Measurements from ENCODE around the gene SELENOW.
"Not testable (repeated sequence)": the region's sequence is repeated elsewhere in the genome, so short reads cannot be mapped to it uniquely, and the experiment has no call there.

SELENOW gene

DNA sequence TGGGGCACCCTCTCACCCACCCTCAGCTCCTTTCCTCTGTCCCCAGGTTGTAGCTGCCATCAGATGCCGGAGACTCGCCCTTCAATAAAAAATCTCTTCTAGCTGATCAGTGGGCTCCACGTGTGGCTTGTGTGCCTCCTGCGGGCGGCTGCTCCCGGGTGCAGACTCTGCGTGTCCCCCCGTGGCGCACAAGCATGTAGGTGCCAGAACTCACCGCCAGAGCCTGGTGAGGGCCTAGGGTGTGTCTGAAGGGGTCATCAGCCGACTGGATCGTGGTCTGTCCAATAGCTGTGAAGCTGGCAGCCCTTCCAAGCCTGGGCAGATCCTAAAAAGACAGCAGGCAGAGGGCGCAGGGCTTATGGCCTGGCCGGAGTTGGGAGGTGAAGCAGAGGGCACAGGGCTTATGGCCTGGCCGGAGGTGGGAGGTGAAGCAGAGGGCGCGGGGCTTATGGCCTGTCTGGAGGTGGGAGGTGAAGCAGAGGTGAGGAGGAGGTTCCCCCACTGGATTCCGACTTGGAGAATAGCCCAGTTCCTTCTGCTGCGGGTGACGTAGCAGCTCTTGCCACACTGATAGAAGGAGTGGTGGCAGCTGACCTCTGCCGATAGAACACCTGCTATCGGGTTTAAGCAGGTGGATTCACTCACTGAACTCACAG lies 21.4 kb upstream of the SELENOW start:
- DNase-seq = no peak

DNA sequence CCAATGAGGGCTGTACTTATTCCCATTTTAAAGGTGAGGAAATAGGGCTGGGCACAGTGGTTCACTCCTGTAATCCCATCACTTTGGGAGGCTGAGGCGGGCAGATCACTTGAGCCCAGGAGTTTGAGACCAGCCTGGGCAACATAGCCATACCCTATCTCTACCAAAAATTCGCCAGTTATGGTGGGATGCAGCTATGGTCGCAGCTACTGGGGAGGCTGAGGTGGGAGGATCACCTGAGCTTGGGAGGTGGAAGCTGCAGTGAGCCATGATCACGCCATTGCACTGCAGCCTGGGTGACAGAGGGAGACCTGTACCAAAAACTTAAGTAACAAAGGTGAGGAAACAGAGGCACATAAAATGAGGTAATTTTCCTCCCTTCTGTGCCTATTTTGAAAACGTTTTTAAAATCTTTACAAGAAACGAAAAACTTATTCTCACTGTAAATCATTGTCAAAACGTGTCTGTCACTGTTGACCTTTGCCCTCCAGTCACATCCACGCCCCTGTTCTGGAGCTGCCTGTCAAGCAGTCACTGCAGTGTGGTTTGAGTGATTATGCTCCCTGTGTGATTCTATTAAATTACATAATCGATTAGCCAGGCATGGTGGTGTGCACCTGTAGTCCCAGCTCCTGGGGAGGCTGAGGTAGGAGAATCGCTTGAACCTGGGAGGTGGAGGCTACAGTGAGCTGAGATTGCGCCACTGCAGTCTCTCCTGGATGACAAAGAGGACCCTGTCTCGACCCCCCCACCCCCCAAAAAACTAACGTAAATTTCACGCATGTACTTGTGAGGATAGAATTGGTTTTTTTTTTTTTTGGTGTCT lies 20.7 kb upstream of the SELENOW start:
- no peak for DNase-seq

DNA sequence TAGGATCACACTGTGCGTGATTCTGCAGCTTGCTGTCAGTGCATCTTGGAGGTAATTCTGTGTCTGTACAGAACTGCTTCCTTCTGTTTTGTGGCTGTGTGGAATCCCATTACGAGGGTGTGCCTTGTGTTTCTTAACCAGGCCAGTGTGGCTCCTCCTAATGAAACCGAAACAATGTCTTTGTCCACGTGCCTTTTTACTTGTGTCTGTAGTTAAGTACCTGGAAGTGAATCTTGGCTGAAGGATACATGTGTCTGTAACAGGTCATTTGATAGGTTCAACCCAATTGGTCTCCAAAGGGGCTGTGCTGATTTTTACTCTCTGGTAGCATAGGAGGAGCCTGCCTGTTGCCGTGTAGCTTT lies 20.1 kb upstream of the SELENOW start:
- no peak for DNase-seq

DNA sequence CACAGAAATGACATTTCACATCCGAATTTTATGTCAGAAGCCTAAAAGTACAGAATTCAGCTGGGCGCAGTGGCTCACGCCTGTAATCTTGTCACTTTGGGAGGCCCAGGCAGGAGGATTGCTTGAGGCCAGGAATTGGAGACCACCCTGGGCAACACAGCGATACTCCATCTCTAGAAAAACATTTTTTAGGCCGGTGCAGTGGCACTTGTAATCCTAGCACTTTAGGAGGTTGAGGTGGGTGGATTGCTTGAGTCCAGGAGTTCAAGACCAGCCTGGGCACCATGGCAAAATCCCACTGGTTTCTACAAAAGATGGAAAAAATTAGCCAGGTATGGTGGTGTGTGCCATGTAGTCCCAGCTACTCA lies 17.9 kb upstream of the SELENOW start:
- no peak for DNase-seq

- DNase-seq = no peak
Observed at GRCh38 chr19:47761566-47761965, 16.9 kb upstream of the SELENOW start.

DNA sequence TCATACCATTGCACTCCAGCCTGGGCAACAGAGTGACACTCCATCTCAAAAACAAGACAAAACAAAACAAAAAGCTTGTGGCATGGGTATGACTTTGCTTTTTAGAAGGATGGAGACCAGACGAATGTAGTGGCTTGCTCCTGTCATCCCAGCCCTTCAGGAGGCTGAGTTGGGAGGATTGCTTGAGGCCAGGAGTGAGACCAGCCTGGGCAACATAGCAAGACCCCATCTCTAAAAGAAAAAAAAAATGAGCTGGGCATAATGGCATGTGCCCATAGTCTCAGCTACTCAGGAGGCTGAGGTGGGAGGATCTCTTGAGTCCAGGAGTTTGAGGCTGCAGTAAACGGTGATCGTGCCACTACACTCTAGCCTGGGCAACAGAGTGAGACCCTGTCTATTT lies 16.4 kb upstream of the SELENOW start:
- DNase-seq = no peak

DNA sequence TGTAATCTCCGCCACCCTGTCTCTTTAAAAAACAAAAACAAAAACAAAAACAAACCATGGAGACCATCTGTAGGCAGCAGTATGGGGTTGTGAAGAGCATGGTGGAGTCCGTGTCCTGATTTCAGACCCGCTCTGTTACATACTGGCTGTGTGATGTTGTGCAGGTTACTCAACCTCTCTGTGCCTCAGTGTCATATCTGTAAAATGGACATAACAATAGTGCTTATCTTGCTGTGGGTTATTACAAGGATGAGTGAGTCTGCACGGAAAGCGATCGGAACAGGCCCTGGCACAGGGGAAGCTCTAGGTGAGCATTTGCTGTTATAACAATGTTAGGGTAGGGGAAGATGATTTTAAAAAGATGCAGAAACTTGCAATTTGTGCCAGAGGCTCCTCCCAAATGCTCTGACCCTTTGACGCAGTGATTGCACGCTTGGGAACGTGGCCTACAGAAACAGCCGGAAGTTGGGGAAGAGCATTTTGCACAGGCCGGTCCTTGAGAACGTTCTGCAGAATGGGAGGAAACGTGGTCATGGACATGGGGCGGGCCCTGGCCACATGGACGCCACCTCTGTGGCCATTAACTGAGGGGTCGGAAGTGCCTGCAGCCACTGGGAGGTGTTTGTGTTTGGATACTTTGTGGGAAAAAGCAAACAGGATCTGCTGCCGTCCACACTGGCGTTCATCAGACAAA lies 15.7 kb upstream of the SELENOW start:
- no peak for DNase-seq

DNA sequence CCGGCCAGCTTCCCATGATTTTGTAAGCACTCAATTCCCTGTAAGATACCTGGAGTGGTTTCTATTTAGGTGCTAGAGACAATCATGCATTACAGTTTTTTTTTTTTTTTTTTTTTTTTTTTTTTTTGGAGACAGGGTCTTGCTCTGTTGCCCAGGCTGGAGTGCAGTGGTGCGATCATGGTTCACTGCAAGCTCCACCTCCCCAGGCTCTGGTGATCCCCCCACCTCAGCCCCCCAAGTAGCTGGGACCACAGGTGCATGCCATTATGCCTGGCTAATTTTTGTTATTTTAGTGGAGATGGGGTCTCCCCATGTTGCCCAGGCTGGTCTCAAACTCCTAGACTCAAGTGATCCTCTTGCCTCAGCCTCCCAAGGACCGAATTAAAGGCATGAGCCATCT lies 13.8 kb upstream of the SELENOW start:
- not testable (repeated sequence) for DNase-seq

GRCh38 chr19:47765523-47766358 lies 12.8 kb upstream of the SELENOW start:
- no peak for DNase-seq

DNA sequence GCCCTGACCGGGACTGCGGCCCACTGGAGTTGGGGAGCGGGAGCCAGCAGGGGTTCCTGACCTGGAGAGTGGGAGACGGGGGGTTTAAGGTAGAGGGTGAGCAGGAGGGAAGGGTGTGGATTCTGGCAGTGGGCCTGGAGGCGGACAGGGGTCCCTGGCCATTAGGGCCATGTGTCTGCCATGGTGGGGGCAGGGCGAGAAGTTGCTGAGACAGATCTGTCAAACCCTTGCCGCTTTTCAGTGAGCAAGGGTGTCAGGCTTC lies 12.2 kb upstream of the SELENOW start:
- no peak for DNase-seq

- no peak for DNase-seq
Observed at GRCh38 chr19:47766670-47767069, 11.8 kb upstream of the SELENOW start.

- DNase-seq = no peak
Observed at GRCh38 chr19:47767349-47767748, 11.2 kb upstream of the SELENOW start.

DNA sequence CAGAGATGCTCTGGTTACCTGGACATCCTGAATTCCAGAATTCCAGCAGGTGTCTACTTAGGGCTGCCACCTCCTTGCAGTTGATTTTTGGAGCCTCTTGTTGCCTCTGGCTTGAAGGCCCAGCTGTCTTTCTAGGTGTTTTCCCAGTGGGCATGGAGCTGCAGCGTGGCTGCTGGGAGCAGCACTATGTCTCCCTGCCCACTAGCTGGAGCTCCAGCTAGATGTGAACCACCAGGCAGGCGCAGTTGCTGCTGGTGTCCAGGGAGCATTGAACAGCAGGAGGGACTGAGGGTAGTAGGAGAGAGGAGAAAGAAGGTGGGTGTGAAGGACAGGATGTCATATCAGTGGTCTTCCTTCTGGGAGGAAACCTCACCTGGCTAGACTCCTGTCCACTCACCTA lies 9.9 kb upstream of the SELENOW start:
- no peak for DNase-seq

DNA sequence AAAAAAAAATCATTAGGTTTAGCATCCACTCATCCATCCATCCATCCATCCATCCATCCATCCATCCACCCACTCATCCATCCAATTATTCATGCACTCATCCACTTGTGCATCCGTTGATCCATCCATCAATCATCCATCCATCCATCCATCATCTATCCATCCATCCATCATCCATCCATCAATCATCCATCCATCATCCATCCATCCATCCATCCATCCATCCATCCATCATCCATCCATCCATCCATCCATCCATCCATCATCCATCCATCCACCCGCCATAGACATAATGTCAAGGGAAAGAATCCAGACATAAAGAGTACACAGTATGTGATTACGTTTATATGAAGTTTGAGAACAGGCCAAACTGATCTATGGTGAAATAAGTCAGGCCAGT lies 9.0 kb upstream of the SELENOW start:
- no peak for DNase-seq

GRCh38 chr19:47771291-47771690 lies 7.2 kb upstream of the SELENOW start:
- not testable (repeated sequence) for DNase-seq

DNA sequence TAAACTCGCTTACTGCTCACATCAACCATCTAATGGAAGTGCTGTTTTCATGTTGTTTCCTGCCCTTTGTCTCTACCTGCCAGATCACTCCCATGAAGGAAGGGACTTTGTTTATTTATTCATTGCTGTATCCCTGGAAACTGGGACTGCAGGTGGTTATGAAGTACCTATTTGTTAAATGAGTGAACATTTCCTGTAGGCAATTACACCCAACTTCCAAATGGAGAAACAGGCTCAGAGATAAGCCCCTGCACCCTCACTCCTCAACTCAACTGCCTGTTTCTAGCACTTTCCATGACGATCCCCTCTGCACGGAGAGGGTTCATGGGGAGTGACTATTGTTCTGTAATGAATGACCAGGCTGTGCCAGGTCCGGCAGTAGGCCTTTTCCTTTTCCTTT lies 1.9 kb upstream of the SELENOW start:
- DNase-seq = no peak

GRCh38 chr19:47777245-47778048 lies 1.1 kb upstream of the SELENOW start:
- DNase-seq = not testable (repeated sequence)

DNA sequence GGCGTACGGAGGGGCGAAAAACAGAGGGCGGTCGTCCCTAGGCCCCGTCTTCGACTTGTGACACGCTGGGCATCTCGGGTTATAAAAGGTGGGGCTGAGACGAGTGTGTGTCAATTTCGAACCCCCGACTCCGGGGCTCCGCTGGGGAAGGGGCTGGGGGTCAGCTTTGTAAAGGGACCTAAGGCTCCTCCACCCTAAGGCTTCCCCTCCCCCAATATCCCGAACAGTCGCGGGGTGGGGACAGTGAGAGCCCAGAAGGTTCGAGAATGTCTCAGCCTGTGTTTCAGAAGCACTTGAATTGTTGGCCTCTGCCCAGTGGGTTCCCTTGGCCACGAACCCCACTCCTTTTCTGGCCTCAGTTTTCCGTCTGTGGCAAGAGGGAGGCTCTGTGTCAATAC lies 450 bp downstream of the SELENOW start:
- DNase-seq = no peak

GRCh38 chr19:47779524-47780214 lies 1.2 kb downstream of the SELENOW start:
- no peak for DNase-seq

- no peak for DNase-seq
Observed at GRCh38 chr19:47780215-47780551, 1.7 kb downstream of the SELENOW start.

DNA sequence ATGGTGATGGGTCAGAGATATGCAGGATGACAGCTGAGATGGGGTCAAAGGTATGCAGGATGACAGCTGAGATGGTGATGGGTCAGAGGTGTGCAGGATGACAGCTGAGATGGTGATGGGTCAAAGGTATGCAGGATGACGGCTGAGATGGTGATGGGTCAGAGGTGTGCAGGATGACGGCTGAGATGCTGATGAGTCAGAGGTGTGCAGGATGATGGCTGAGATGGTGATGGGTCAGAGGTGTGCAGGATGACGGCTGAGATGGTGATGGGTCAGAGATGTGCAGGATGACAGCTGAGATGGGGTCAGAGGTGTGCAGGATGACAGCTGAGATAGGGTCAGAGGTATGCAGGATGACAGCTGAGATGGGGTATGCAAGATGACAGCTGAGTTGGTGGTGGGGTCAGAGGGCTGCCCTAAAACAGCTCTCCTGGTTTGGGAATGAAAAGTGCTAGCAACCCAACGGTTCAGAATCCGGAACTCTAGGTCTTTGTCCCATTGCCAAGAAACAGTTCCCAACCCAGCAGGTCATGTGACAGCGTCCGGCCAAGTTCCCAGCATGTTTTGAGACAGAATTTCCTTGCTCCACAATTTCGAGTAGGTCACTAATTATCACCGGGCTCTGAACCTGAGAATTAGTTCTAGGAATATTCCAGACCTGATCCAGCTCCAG lies 3.2 kb downstream of the SELENOW start:
- no peak for DNase-seq

DNA sequence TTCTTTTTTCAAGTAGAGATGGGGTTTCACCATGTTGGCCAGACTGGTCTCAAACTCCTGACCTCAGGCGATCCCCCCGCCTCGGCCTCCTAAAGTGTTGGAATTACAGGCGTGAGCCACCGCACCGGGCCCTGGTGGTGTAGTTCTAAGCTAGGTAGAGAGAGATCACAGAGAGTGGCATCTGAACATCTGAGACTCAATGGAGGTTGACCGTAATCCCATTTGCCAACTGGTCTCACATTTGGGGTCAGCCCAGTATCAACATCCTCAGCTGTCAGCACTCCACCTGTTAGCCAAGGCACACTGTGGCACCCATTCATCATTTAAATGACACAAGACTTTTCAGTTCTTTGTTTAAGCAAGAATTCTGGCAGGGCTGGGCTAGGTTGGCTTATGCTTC lies 8.1 kb downstream of the SELENOW start:
- DNase-seq = no peak
